GM19193 (cell line): ENCODE measurements around the gene REP15.

ENCODE experiments used
- POLR2A ChIP-seq: IDR thresholded peaks from 4 replicates; pipeline ENCODE4 v1.6.1; 2011; ENCODE audit not compliant: insufficient read depth, insufficient read length; ENCODE audit errors: extremely low read depth

REP15 gene

GRCh38 chr12:27723212-27723611 is 27.0 kb downstream of the REP15 start:
- TF ChIP-seq POLR2A: no peak

- no peak for TF ChIP-seq POLR2A
These were observed 33.9 kb downstream of the REP15 start for GRCh38 chr12:27730097-27730588.

- TF ChIP-seq POLR2A: no peak
These were observed 36.0 kb downstream of the REP15 start for GRCh38 chr12:27732281-27732680.

- TF ChIP-seq POLR2A: no peak
These were observed 36.9 kb downstream of the REP15 start for GRCh38 chr12:27733052-27733656.

GRCh38 chr12:27733791-27734190 is 37.5 kb downstream of the REP15 start:
- TF ChIP-seq POLR2A: no peak

- no peak for TF ChIP-seq POLR2A
These were observed 47.4 kb downstream of the REP15 start for GRCh38 chr12:27743601-27744000.
